K562 (cell line): ENCODE results near the gene NAP1L4. TPM values are rescaled to one million over a fixed set of nuclear protein-coding genes. Genes with fewer than 3 reads are reported as not detected.

ENCODE experiments used
- RREB1 ChIP-seq: fragments of 250-450 bp; sonication (Bioruptor Pico); IDR thresholded peaks from 2 replicates; pipeline ENCODE4 v1.4.0; 2020
- TCF15 ChIP-seq: fragments of 250-450 bp; sonication (Bioruptor Pico); IDR thresholded peaks from 2 replicates; pipeline ENCODE4 v1.8.0; 2022; ENCODE audit warnings: moderate library complexity, mild to moderate bottlenecking, inconsistent platforms
- ZBTB40 ChIP-seq, 2 experiments: fragments of 450-650 bp in 1 of 2; sonication (generic) in 1 of 2; formaldehyde crosslinking in 1 of 2; IDR thresholded peaks; 2 replicates each; pipeline versions ENCODE4 v1.7.1 to v1.9.0; 2016 to 2022; ENCODE audit warnings: inconsistent platforms in 1 of 2, mild to moderate bottlenecking in 1 of 2, missing genetic modification reagents in 1 of 2
- ZNF282 ChIP-seq: sonication (generic); formaldehyde crosslinking; IDR thresholded peaks from 2 replicates; pipeline ENCODE4 v1.8.1; 2023; ENCODE audit warnings: missing genetic modification reagents
- polyA plus RNA-seq, 8 experiments: library from polyadenylated mRNA; depleted of rRNA in 4 of 8; stranded (reverse) in 5 of 8; unstranded in 3 of 8; fragments of >200 nt; fragmentation: Nextera tagmentation in 2 of 8; fragmentation: Illumina TruSeq in 1 of 8; extraction: Ambion mirVana in 2 of 8; extraction: Trizol in 1 of 8; gene quantifications; 2 replicates each; pipeline versions ENCODE4 v1.2.1 to v1.2.3, GENCODE V29; 2011 to 2014; ENCODE audit warnings: inconsistent platforms in 1 of 8, missing spikeins in 1 of 8
- total RNA-seq, 7 experiments: library from RNA; depleted of rRNA in 6 of 7; stranded (reverse); fragments of >200 nt in 6 of 7; fragmentation: Illumina TruSeq in 2 of 7; extraction: Trizol in 2 of 7; gene quantifications; 2 replicates each; pipeline versions ENCODE4 v1.2.1 to v1.2.3, GENCODE V29; 2011 to 2021; ENCODE audit warnings: low replicate concordance in 1 of 7

Gene NAP1L4
- total and polyA plus RNA-seq, 9 of the 15 experiments (the other 6 are each of a cell fraction or from before 2014, with no cell fraction given): 34.1 to 237 (median 179) TPM

GRCh38 chr11:2991452-2992233 is 486 bp downstream of the NAP1L4 start (continued):
- TF ChIP-seq ZBTB40 (IDR thresholded peaks at IDR 0.05) (no peak), ZBTB40 (CRISPR knock-in tag; IDR thresholded peaks at IDR 0.05) (no peak), RREB1 (CRISPR knock-in tag) (no peak), ZNF282 (CRISPR knock-in tag) (no peak), TCF15 (no peak)
